ENCODE results near the gene JOSD2.

The JOSD2 gene

DNA sequence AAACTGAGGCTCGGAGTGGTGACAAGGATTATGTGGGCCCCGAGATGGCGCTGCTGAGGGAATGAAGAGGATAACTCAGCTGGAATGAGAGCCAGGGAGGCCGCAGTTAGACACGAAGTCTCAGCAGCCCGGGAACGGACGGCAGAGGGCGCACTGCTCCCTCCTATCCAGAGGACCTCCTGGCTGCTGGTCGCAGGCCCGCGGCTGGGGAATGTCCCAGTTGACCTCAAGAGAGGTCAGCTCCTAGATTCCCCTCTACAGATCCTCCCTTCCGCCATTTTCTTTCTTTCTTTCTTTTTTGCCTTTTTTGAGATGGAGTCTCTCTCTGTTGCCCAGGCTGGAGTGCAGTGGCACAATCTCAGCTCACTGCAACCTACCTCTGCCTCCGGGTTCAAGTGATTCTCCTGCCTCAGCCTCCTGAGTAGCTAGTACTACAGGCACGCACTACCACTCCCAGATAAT lies 26.8 kb upstream of the JOSD2 start:
- DNase-seq: peak; percentile 96
- Histone ChIP-seq H3K4me2 (ENCODE audit: low read length) (no peak overlapping the region), H2BK5ac (ENCODE audit: low read length) (no peak overlapping the region), H4K5ac (ENCODE audit: low read length) (no peak overlapping the region), H3K4me3 (ENCODE audit: low read length) (no peak overlapping the region), H3K79me2 (ENCODE audit: control insufficient read depth, insufficient read depth, low read length) (no peaks in the 10 kb centered on the region), H3K27ac (ENCODE audit: low read depth, low read length) (no peak overlapping the region), H2BK120ac (ENCODE audit: low read depth, low read length) (no peak overlapping the region), H3K36me3 (ENCODE audit: control insufficient read depth, insufficient read depth, low read length) (no peaks in the 10 kb centered on the region), H3K4ac (ENCODE audit: low read depth, low read length) (no peak overlapping the region), H3K23ac (ENCODE audit: low read length) (no peak overlapping the region), H3K56ac (ENCODE audit: low read length) (no peak overlapping the region), H2AK5ac (ENCODE audit: low read length) (no peak overlapping the region), H3K18ac (ENCODE audit: low read length) (no peak overlapping the region), H3K27me3 (ENCODE audit: insufficient read depth, low read length, poor library complexity) (no peaks in the 10 kb centered on the region), H2BK15ac (replicated peaks; ENCODE audit: low read depth) (no peak overlapping the region), H4K8ac (ENCODE audit: low read depth, low read length) (no peak overlapping the region), H3K4me1 (ENCODE audit: control insufficient read depth, low read depth, low read length) (no peaks in the 10 kb centered on the region), H3K79me1 (ENCODE audit: low read length) (no peaks in the 10 kb centered on the region), H3K9ac (ENCODE audit: low read length) (no peak overlapping the region)
- WGBS (ENCODE audit: extremely low coverage, insufficient coverage, low lambda C conversion rate): no CpG with 5 or more reads among the region's 15 CpGs

DNA sequence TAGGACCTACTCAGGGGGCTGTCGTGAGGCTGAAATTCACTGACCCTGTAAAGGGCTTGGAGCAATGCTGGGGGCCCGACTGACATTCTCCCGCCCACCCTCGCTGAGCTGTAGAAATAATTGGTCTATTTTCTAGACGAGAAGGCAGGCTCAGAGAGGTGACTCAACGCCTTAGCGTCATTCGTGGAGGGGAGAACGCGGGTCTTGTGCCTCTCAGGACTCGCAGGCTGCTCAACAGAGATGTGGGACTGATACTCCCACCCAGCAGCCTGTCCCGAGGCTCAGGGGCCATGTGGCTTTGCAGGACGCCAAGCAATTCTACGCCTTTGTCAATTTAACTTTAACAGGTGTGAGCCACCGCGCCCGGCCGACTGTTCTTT lies 26.3 kb upstream of the JOSD2 start:
- Histone ChIP-seq H3K79me2 (ENCODE audit: control insufficient read depth, insufficient read depth, low read length) (no peaks in the 10 kb centered on the region), H2BK5ac (ENCODE audit: low read length) (no peak overlapping the region), H3K9ac (ENCODE audit: low read length) (no peak overlapping the region), H3K56ac (ENCODE audit: low read length) (no peak overlapping the region), H3K4me3 (ENCODE audit: low read length) (no peak overlapping the region), H3K4me1 (ENCODE audit: control insufficient read depth, low read depth, low read length) (no peaks in the 10 kb centered on the region), H3K79me1 (ENCODE audit: low read length) (no peaks in the 10 kb centered on the region), H3K36me3 (ENCODE audit: control insufficient read depth, insufficient read depth, low read length) (no peaks in the 10 kb centered on the region), H3K4me2 (ENCODE audit: low read length) (no peak overlapping the region), H3K27ac (ENCODE audit: low read depth, low read length) (no peak overlapping the region), H3K18ac (ENCODE audit: low read length) (no peak overlapping the region), H3K23ac (ENCODE audit: low read length) (no peak overlapping the region), H4K8ac (ENCODE audit: low read depth, low read length) (no peak overlapping the region), H3K27me3 (ENCODE audit: insufficient read depth, low read length, poor library complexity) (no peaks in the 10 kb centered on the region), H2BK15ac (replicated peaks; ENCODE audit: low read depth) (no peak overlapping the region), H2AK5ac (ENCODE audit: low read length) (no peak overlapping the region), H3K4ac (ENCODE audit: low read depth, low read length) (no peak overlapping the region), H2BK120ac (ENCODE audit: low read depth, low read length) (no peak overlapping the region), H4K5ac (ENCODE audit: low read length) (no peak overlapping the region)
- WGBS (ENCODE audit: extremely low coverage, insufficient coverage, low lambda C conversion rate): no CpG with 5 or more reads among the region's 18 CpGs
- DNase-seq: no peak

DNA sequence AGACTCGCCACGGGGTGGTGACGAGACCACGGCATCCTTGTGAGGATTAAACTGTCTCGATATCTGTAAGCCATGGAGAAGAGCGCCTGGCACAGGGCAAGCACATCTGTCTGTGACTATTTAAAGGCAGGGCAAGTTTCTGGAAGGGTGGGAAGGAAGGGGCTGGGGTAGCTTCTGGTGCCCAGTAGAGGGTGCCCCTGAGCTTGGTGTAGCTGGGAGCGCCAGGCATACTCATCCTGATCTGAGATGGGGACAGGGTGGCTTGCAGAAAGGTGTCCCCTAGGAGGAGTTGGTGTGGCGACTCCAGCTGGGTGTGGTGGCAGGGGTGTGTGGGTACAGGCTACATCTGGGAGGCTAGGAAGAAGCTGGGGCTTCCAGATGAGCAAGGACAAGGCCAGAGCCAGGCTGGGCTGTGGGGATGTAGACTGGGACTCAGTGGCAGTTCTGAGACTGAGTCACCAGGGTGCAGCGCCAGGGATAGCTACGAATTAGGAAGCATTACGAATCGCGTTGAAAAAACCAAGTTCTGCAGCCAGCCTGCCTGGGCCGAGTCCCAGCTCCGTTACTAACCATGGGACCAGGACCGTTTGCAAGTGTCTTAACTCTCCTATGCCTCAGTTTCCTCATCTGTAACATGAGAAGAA lies 25.8 kb upstream of the JOSD2 start:
- H2BK15ac ChIP-seq (replicated peaks; ENCODE audit: low read depth): no peak overlapping the region
- no peak overlapping the region for H3K23ac ChIP-seq (ENCODE audit: low read length)
- H3K79me2 ChIP-seq (ENCODE audit: control insufficient read depth, insufficient read depth, low read length): no peaks in the 10 kb centered on the region
- no peaks in the 10 kb centered on the region for H3K27me3 ChIP-seq (ENCODE audit: insufficient read depth, low read length, poor library complexity)
- no peak overlapping the region for H2AK5ac ChIP-seq (ENCODE audit: low read length)
- no peak overlapping the region for H3K4me2 ChIP-seq (ENCODE audit: low read length)
- no peak overlapping the region for H3K27ac ChIP-seq (ENCODE audit: low read depth, low read length)
- no peak overlapping the region for H3K9ac ChIP-seq (ENCODE audit: low read length)
- DNase-seq: no peak
- no peak overlapping the region for H4K5ac ChIP-seq (ENCODE audit: low read length)
- H2BK120ac ChIP-seq (ENCODE audit: low read depth, low read length): no peak overlapping the region
- no peaks in the 10 kb centered on the region for H3K36me3 ChIP-seq (ENCODE audit: control insufficient read depth, insufficient read depth, low read length)
- H3K18ac ChIP-seq (ENCODE audit: low read length): no peak overlapping the region
- no peak overlapping the region for H3K4ac ChIP-seq (ENCODE audit: low read depth, low read length)
- H4K8ac ChIP-seq (ENCODE audit: low read depth, low read length): no peak overlapping the region
- no peaks in the 10 kb centered on the region for H3K79me1 ChIP-seq (ENCODE audit: low read length)
- no peaks in the 10 kb centered on the region for H3K4me1 ChIP-seq (ENCODE audit: control insufficient read depth, low read depth, low read length)
- no peak overlapping the region for H3K4me3 ChIP-seq (ENCODE audit: low read length)
- no peak overlapping the region for H2BK5ac ChIP-seq (ENCODE audit: low read length)
- no CpG with 5 or more reads among the region's 16 CpGs for WGBS (ENCODE audit: extremely low coverage, insufficient coverage, low lambda C conversion rate)
- H3K56ac ChIP-seq (ENCODE audit: low read length): no peak overlapping the region

DNA sequence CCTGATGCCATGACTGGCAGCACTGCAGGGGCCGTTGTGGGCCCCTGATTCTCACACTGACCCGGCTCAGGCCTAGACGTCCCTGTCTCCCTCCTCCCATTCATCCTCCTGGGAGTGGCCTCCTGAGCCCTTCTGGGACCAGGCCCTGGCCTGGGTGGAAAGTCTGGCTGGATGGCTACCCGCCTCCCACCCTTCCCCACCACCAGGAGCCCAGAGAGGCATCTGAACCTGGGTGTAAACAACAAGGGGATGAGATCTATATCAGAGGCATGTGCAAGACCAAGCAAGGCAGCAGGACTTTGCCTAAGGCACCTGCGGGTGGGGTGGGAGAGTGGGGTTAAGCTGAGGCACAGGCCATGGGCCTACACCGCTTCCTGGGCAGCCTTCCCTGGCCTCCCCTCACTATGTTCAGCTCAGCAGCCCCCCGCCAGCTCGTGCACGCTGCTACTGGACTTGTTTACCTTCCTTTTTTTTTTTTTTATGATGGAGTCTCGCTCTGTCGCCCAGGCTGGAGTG lies 24.7 kb upstream of the JOSD2 start:
- no peak overlapping the region for H4K8ac ChIP-seq (ENCODE audit: low read depth, low read length)
- no peak overlapping the region for H3K4me2 ChIP-seq (ENCODE audit: low read length)
- no peak overlapping the region for H3K4me3 ChIP-seq (ENCODE audit: low read length)
- no peak overlapping the region for H3K18ac ChIP-seq (ENCODE audit: low read length)
- H2BK15ac ChIP-seq (replicated peaks; ENCODE audit: low read depth): no peak overlapping the region
- H3K23ac ChIP-seq (ENCODE audit: low read length): no peak overlapping the region
- no peak overlapping the region for H3K56ac ChIP-seq (ENCODE audit: low read length)
- H3K4ac ChIP-seq (ENCODE audit: low read depth, low read length): no peak overlapping the region
- H3K79me2 ChIP-seq (ENCODE audit: control insufficient read depth, insufficient read depth, low read length): no peaks in the 10 kb centered on the region
- no peak for DNase-seq
- no peak overlapping the region for H2BK5ac ChIP-seq (ENCODE audit: low read length)
- H3K9ac ChIP-seq (ENCODE audit: low read length): no peak overlapping the region
- no peak overlapping the region for H2BK120ac ChIP-seq (ENCODE audit: low read depth, low read length)
- no peaks in the 10 kb centered on the region for H3K4me1 ChIP-seq (ENCODE audit: control insufficient read depth, low read depth, low read length)
- WGBS (ENCODE audit: extremely low coverage, insufficient coverage, low lambda C conversion rate): no CpG with 5 or more reads among the region's 11 CpGs
- no peak overlapping the region for H3K27ac ChIP-seq (ENCODE audit: low read depth, low read length)
- no peaks in the 10 kb centered on the region for H3K27me3 ChIP-seq (ENCODE audit: insufficient read depth, low read length, poor library complexity)
- H3K36me3 ChIP-seq (ENCODE audit: control insufficient read depth, insufficient read depth, low read length): no peaks in the 10 kb centered on the region
- H2AK5ac ChIP-seq (ENCODE audit: low read length): no peak overlapping the region
- H3K79me1 ChIP-seq (ENCODE audit: low read length): no peaks in the 10 kb centered on the region
- H4K5ac ChIP-seq (ENCODE audit: low read length): no peak overlapping the region

DNA sequence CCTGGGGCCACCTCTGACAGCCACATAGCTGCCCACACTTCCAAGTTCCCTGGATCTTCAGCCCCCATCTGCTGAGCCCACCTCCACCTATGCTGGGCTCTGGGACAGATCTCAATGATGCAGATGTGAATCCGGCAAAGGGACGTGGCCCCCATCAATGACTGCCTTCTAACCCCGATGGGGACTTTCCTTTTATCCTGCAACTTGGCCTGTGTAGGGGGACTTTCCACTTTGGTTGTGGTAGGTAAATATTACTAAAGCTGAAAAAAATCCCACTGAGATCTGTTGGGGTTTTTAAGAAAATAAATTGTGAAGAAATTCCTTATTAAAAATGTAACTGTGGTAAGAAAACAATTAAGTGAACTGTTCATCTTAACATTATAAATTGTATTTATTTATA lies 23.5 kb upstream of the JOSD2 start:
- WGBS (ENCODE audit: extremely low coverage, insufficient coverage, low lambda C conversion rate): no CpG with 5 or more reads among the region's 3 CpGs
- Histone ChIP-seq H3K27me3 (ENCODE audit: insufficient read depth, low read length, poor library complexity) (no peaks in the 10 kb centered on the region), H3K36me3 (ENCODE audit: control insufficient read depth, insufficient read depth, low read length) (no peaks in the 10 kb centered on the region), H3K79me2 (ENCODE audit: control insufficient read depth, insufficient read depth, low read length) (no peaks in the 10 kb centered on the region), H4K5ac (ENCODE audit: low read length) (no peak overlapping the region), H4K8ac (ENCODE audit: low read depth, low read length) (no peak overlapping the region), H3K4ac (ENCODE audit: low read depth, low read length) (no peak overlapping the region), H3K79me1 (ENCODE audit: low read length) (no peaks in the 10 kb centered on the region), H3K56ac (ENCODE audit: low read length) (no peak overlapping the region), H3K9ac (ENCODE audit: low read length) (no peak overlapping the region), H3K4me2 (ENCODE audit: low read length) (no peak overlapping the region), H2AK5ac (ENCODE audit: low read length) (no peak overlapping the region), H3K4me1 (ENCODE audit: control insufficient read depth, low read depth, low read length) (no peaks in the 10 kb centered on the region), H2BK5ac (ENCODE audit: low read length) (no peak overlapping the region), H3K4me3 (ENCODE audit: low read length) (no peak overlapping the region), H3K18ac (ENCODE audit: low read length) (no peak overlapping the region), H2BK120ac (ENCODE audit: low read depth, low read length) (no peak overlapping the region), H3K23ac (ENCODE audit: low read length) (no peak overlapping the region), H3K27ac (ENCODE audit: low read depth, low read length) (no peak overlapping the region), H2BK15ac (replicated peaks; ENCODE audit: low read depth) (no peak overlapping the region)
- DNase-seq: no peak

DNA sequence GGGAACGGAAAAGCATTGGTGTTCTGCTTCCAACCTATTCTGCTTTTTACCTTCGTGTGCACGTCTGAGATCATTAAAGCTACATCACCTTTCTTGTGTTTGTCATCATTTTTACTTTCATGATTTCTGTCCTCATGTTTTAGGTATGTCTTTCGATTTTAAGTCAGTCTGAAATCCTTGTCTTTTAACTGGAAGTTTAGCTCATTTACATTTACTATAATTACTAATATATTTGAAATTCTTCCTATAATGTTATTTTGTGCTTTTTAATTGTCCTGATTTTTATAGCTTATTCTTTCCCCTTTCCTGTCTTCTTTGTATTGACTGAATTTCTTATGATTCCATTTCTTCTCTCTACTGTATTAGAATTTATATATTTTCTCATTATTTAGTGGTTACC lies 22.0 kb upstream of the JOSD2 start:
- no peak overlapping the region for H2BK15ac ChIP-seq (replicated peaks; ENCODE audit: low read depth)
- H3K79me1 ChIP-seq (ENCODE audit: low read length): no peaks in the 10 kb centered on the region
- H3K4me2 ChIP-seq (ENCODE audit: low read length): no peak overlapping the region
- H4K8ac ChIP-seq (ENCODE audit: low read depth, low read length): no peak overlapping the region
- H2AK5ac ChIP-seq (ENCODE audit: low read length): no peak overlapping the region
- H2BK120ac ChIP-seq (ENCODE audit: low read depth, low read length): no peak overlapping the region
- H3K4ac ChIP-seq (ENCODE audit: low read depth, low read length): no peak overlapping the region
- H3K27ac ChIP-seq (ENCODE audit: low read depth, low read length): no peak overlapping the region
- DNase-seq: no peak
- no peaks in the 10 kb centered on the region for H3K79me2 ChIP-seq (ENCODE audit: control insufficient read depth, insufficient read depth, low read length)
- no peaks in the 10 kb centered on the region for H3K27me3 ChIP-seq (ENCODE audit: insufficient read depth, low read length, poor library complexity)
- no peak overlapping the region for H3K23ac ChIP-seq (ENCODE audit: low read length)
- H3K4me3 ChIP-seq (ENCODE audit: low read length): no peak overlapping the region
- no peak overlapping the region for H4K5ac ChIP-seq (ENCODE audit: low read length)
- no peak overlapping the region for H2BK5ac ChIP-seq (ENCODE audit: low read length)
- H3K18ac ChIP-seq (ENCODE audit: low read length): no peak overlapping the region
- no peak overlapping the region for H3K56ac ChIP-seq (ENCODE audit: low read length)
- WGBS (ENCODE audit: extremely low coverage, insufficient coverage, low lambda C conversion rate): no CpG with 5 or more reads among the region's 4 CpGs
- no peak overlapping the region for H3K9ac ChIP-seq (ENCODE audit: low read length)
- H3K36me3 ChIP-seq (ENCODE audit: control insufficient read depth, insufficient read depth, low read length): no peaks in the 10 kb centered on the region
- H3K4me1 ChIP-seq (ENCODE audit: control insufficient read depth, low read depth, low read length): no peaks in the 10 kb centered on the region

Data from mesendoderm (in vitro differentiated cells).